ENCODE measurements around the gene NXF1.
"Not testable (repeated sequence)": the region's sequence is repeated elsewhere in the genome, so short reads cannot be mapped to it uniquely, and the experiment has no call there.

DNA sequence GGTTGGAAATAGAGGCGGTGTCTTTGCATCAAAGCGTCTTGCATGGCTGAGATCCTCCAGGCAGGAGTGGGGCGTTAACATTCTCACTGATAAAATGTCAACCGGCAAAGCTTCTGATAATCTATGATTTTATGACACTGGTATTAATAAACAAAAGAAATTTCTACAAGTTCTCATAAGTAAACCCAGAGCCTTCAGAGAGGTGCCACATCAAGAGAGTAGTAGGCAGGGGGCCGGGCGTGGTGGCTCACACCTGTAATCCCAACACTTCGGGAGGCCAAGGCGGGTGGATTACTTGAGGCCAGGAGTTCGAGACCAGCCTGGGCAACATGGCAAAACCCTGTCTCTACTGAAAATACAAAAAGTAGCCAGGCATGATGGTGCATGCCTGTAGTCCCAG lies 37.7 kb upstream of the NXF1 start:
- not testable (repeated sequence) for TF ChIP-seq SUZ12 (IDR thresholded peaks at IDR 0.05; ENCODE audit: extremely low read depth, insufficient read depth, insufficient read length); YY1 (IDR thresholded peaks at IDR 0.05; ENCODE audit: insufficient read depth, insufficient read length); ZNF274 (IDR thresholded peaks at IDR 0.05; ENCODE audit: low read depth, low read length)
